Retina (tissue), 1 donor: ENCODE data around the gene PRDM7.
"Not testable (repeated sequence)": the region's sequence is repeated elsewhere in the genome, so short reads cannot be mapped to it uniquely, and the experiment has no call there.

ENCODE experiments used
- DNase-seq: peaks from one replicate; pipeline ENCODE4 v3.0.0-alpha.2; 2016

The PRDM7 gene

DNA sequence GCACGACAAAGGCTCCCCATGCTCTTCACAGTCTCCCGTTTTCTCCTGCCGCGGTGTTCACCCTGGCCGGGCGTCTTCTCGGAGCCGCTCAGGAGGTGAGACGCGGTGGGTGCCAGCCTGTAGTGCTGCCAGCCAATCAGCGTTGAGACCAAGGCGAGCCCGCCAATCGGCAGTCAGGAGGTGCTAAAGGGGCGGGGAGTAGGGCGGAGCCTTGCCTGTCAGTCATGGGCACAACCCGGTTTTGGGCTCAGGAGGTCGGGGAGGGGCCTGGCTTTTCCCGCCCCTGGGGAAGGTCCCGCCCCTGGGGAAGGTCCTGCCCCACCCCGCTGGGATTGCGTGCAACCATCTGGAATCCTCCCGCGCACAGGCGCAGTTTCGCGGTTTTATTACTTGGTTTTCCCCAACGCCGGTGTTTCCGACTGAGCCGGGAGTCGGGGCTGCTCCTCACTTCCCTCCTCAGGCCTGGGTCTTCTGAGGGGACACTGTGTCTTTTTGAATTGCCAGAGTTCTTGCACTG, at the start of gene PRDM7:
Gene PRDM7 (minus strand): TSS at position 92 of the 517 bp plus-strand sequence. CDS start 1,421 bp downstream, outside the sequence.
- DNase-seq: peak; percentile 89

DNA sequence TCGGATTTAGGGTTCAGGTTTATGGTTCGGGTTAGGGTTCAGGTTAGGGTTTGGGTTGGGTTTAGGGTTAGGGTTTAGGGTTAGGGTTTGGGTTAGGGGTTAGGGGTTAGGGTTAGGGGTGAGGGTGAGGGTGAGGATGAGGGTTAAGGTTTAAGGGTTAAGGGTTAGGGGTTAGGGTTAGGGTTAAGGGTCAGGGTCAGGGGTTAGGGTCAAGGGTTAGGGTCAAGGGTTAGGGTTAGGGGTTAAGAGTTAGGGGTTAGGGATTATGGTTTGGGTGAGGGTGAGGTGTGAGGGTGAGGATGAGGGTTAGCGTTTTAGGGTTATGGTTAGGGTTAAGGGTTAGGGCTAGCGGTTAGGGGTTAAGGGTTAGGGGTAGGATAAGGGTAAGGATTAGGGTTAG, 44.7 kb upstream of the PRDM7 start:
- DNase-seq: not testable (repeated sequence)

DNA sequence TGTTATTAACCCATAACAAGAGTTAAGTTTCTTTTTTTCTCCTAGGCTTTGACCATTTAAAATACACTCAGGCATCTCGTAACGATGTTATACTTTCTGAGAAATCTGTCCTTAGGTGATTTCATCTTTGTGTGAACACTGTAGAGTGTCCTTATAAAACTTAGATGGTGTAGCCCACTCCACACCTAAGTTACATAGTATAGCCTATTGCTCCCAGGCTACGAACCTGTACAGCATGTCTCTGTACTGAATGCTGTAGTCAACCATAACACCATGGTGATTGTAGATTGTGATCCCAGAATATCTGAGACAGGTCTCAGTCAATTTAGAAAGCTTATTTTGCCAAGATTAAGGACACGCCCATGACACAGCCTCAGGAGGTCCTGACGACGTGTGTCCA, 30.5 kb upstream of the PRDM7 start:
- DNase-seq: not testable (repeated sequence)

DNA sequence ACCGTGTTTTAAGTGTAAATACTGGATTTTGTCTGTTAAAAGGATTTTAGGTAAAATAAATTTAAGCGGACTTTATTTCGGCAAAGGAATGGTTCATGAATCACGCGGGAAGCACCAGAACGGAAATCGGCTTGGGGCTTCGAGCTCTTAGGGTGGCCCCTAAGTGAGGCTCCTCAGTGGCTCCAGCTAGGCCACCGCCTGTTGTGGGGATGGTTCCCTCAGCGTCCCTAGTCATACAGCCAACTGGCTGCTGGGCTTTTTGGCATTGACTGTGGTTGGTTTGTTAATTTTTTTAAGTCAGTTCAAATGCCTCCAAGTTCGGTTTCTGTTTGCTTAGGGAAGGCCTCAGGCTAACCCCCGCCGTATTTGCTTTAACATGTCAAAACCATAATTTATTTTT, 29.9 kb upstream of the PRDM7 start:
- not testable (repeated sequence) for DNase-seq

DNA sequence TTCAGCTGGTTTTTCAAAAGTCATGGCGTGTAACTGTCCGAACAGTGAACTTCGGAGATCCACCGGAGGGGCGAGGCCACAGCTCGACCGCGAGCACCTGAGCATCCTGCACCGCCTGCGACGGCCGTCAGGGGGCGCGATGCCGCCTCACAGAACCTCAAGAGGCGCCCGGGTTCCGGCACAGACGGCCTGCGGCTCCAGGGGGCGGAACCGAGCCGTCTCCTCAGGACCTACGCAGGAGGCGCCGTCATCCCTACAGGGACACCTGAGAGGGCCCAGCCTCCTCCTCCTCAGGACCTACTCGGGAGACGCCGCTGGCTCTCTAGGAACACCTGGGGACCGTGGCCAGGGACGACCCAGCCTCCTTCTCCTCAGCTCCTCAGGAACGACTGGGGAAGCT, 29.1 kb upstream of the PRDM7 start:
- DNase-seq: not testable (repeated sequence)

DNA sequence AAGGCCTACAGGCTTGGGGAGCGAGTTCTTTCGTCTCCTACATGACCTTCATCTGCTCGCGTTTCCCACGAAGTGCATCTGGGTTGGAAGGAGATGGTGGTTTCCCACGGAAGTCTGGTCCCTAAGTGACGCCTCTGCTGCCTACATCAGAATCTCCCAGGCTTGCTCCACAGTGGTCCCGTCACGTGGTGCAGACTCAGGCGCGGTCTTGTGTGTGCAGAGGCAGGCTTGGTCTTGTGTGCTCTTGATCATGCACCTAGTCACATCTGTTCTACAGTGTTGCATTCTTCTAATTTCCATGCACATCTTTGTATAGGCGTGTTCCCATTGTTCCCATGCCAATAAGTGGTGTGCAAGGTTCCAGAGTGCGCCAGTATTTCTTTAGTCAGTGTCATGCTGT, 27.6 kb upstream of the PRDM7 start:
- not testable (repeated sequence) for DNase-seq

DNA sequence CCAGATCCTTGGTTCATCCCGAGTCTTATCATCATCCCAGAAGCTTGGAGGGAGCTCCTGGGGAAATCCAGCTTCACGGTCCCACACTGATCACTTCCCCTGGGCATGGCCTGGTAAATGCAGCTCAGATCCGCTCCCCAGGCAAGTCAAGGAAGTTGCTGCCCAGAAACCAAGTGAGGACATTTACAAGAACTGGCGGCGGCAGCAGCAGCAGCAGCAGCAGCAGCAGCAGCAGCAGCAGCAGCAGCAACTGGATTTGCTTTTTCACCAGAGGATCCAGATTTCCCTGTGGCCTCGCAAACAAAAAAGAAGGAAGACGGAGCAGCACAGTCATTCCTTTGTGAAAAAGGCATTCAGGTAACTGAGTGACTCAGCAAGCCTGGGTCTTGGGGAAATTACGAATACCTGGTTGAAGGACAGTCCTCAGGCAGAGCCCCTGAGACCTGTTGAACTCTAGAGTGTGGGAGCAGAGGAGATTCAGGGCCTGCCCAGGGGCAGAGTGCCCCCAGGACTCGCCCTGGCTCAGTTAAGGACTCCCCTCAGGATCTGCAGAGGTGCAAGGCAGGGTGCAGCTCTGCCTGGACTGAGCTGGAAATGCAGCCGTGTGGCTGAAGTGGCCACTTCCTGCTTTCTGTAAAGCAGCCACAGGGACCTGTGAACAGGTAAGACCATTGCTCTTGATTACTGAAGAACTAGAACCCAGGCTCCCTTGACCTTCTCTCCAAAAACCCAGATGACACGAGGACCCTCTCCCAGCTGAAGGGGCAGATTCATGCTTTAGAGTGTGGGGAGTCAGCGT, 25.2 kb upstream of the PRDM7 start:
- DNase-seq: not testable (repeated sequence)

DNA sequence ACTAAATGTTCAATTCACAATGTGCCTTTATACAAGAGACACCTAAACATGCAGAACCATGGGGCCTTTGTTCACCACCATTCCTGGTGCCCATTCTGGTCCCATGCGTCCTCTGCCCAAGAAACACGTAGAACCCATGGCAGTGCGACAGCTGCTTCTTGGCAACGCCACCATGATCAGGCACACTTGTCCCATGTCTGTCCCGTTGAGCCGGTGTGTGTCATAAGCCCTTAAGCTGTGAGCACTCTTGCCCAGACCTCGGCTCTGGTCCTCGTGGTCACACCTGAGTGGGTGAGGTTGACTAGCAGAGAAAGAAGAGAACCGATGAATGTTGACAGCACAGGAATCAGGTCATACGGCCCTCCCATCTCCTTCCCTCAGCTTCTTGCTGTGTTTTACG, 24.2 kb upstream of the PRDM7 start:
- DNase-seq: not testable (repeated sequence)

DNA sequence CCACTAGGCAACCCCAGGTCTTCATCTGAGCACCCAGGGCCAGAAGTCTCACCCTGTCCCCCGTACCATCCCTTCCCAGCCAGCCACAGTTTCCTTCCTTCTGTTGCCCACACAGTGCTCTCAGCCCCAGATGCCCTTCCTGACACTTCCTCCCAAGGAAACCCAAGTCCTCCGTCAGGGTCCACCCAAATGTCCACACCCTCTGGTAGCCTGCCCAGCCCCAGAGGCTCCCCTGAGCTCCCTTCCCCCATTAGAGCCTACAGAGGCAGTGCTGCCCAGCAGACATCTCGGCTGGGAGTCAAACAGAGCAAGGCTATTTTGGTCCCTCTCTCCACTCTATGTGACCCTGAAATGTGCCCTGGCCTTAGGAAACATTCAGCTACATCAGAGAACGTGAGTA, 23.7 kb upstream of the PRDM7 start:
- DNase-seq: not testable (repeated sequence)

DNA sequence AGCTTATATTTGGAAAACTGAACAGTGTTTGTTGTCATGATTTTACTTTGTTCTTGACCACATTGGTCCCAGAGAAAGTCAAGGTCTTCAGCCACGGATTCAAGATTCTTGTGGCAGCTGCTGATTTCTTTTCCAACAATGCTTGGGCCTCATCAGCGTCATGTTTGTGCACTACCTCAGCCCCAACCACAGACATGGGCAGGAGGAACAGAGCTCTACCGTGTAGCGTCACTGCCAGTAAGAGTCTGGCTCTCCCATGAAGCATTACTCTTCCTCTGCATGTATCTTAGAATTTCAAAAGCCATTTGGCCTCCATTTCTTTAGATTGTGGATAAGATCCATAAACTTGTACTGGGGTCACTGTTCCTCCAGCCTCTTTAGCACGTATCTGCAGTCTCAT, 23.1 kb upstream of the PRDM7 start:
- not testable (repeated sequence) for DNase-seq

DNA sequence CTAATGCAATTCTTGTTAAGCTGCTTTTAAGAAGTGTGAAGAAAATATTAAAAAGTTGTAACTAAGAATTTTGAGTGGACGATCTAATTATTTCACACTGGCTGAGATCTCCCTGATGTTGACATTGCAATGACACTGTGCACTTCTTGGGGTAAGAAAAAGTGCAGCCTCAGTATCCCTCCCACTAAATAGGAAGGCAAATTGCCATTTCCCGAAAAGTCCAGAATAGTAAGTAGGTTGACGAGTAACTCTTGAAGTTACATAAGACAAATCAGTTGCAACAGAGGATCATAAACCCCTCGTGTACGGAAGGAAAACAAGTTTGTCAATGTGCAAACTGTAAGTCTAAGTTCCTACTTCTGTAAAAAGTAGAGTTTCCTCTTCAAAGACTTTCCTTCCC, 21.8 kb upstream of the PRDM7 start:
- DNase-seq: not testable (repeated sequence)

DNA sequence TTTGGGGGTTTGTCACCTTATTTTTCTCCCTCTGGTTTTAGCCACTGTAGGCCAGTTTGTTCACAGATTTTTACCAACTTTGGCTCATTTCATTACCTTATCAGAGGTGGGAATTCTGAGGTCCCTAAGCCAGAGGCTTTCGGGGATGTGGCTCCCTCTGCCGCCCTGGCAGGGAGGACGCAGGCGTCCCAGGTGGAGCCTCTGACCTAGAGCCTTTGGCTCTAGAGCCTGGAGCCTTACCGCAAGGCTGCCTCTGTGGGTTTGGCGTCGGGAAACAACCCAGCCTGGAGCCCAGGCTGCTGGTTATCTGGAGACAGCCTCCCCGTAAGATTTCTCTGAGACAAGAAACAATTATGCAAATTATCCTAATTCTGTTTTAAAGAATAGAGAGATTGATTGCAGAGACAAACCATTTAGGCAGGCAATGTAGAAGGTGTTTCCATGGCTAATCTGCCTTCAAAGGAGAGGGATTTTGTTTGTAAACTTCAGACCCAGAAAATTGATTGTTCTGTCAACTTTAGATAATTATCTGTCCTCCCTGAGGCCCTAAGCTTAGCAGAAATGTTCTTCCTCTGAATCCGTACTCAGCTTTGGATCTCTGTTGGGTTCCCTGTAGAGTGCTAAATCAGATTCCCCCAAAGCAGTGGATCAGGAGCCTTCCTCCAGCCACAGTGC, 20.0 kb upstream of the PRDM7 start:
- DNase-seq: not testable (repeated sequence)

DNA sequence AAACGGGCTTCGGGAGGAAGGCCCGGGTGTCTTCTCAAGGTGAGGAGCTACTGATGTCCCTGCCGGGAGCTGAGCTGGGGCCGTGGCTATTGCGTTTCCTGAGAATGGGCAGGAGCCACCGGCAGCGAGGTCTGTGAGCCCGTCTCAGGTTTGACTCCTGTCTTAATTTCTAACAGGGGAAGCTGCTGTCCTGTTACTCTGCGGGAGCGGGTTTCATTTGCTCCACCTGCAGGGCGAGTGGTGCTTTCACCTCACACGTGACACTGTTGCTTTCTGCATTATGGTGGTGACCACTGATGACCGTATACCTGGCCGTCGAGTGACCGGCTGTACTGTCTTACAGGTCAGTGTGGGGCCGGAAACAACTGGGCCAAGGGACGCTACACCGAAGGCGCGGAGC, 17.7 kb upstream of the PRDM7 start:
- DNase-seq: not testable (repeated sequence)

DNA sequence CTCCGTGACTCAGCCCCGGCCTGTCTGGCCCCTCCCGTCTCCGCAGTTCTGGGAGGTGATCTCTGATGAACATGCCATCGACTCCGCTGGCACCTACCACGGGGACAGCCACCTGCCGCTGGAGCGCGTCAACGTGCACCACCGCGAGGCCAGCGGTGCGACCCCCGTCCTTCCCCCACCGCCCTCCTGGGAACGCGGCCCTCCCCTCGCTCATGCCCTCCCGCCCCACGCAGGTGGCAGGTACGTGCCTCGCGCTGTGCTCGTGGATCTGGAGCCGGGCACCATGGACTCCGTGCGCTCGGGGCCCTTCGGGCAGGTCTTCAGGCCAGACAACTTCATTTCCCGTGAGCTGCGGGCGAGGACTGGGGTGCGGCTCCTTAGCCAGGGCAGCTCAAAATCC, 17.2 kb upstream of the PRDM7 start:
- not testable (repeated sequence) for DNase-seq

DNA sequence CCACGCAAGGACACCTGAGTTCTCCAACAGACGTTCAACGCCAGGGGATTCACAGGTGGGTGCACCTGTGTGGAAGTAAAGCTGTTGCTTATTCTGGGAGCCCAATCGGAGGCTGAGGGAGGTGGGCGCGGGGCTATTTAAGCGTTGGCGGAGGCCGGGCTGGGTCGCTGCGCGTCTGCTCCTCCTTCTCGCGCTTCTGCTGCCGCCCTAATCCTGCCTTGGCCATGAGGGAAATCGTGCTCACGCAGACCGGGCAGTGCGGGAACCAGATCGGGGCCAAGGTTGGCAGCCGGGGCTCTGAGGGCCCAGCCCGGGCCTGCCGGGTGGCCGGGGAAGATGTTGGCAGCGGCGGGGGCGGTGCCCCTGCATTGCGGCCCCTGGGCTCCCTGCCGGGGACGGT, 16.7 kb upstream of the PRDM7 start:
- DNase-seq: not testable (repeated sequence)

DNA sequence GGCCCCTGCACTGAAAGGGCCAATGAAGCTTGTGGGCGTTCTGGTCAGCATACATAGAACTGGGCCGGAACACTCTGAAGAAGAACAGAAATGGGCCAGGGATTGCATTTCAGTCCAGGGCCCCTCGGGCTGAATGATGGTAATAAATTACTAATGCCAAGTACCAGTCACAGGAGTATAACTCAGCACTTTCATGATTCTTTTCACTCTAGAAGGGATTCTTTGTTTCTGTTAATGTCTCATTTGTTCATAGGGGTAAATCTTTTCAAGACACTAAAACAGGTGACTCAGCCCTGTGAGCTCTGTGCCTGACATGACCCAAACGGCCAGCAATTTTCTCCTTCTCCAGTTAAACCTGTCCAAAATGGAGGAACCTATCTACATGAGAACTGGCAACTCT, 15.7 kb upstream of the PRDM7 start:
- DNase-seq: not testable (repeated sequence)

DNA sequence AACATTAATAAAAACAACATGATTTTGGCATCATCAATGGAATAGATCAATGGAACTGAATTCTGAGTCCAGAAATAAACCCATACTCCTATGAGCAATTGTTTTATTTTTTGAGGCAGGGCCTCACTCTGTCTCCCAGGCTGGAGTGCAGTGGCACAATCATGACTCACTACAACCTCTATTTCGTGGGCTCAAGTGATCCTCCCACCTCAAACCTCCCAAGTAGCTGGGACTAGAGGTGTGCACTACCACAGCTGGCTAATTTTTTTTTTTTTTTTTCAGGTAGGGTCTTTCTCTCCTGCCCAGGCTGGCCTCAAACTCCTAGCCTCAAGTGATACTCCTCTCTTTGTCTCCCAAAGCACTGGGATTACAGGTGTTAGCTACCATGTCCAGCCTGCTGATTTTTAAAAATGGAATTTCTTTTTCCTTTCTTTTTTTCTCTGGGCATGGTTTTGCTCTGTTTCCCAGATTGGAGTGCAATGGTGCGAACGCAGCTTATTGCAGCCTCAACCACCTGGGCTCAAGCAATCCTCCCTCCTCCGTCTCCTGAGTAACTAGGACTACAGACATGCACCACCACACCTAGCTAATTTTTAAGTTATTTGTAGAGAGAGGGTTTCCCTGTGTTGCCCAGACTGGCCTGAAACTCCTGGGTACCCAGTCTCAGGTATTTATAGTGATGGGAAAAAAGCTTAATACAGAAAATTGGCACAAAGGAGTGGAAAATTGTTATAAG, 7.3 kb upstream of the PRDM7 start:
- no peak for DNase-seq

DNA sequence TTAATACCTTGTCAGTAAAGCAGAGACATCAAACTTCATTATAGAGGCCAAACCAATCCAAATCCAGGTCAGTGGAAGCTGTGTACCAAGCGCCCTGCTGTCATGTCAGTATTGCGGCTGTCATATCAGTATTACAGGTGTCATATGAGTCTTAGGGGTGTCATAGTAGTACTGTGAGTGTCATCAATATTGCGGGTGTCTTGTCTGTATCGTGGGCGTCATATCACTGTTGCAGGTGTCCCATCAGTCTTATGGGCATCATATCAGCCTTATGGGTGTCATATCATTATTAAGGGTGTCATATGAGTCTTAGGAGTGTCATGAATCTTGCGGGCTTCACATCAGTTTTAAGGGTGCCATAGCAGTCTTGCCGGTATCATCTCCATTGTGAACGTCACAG, 6.0 kb upstream of the PRDM7 start:
- DNase-seq: no peak

DNA sequence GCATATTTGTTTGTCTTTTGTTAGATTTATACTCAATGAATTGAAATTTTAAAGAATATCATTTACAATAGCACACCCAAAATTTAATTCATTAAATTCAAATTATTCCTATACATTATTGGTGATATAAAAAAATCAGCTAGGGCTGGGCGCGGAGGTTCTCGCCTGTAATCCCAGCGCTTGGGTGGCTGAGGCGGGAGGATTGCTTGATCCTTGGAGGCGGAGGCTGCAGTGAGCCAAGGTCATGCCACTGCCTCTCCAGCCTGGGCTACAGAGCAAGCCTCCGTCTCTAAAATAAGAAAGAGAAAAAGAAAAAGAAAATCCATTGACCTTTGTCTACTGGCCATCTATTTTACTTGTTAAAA, 4.5 kb upstream of the PRDM7 start:
- no peak for DNase-seq

DNA sequence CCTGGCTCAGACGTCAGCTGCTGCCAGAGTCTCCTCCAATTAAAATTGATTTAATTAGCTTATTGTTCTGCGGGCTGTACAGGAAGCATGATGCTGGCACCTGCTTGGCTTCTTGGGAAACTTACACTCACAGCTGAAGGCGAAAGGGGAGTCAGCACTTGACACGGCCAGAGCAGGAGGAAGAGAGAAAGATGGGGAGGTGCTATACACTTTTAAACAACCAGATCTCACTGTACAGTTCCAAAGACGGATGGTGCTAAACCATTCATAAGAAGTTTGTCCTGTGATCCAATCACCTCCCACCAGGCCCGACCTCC, 1.4 kb upstream of the PRDM7 start:
- DNase-seq: no peak

DNA sequence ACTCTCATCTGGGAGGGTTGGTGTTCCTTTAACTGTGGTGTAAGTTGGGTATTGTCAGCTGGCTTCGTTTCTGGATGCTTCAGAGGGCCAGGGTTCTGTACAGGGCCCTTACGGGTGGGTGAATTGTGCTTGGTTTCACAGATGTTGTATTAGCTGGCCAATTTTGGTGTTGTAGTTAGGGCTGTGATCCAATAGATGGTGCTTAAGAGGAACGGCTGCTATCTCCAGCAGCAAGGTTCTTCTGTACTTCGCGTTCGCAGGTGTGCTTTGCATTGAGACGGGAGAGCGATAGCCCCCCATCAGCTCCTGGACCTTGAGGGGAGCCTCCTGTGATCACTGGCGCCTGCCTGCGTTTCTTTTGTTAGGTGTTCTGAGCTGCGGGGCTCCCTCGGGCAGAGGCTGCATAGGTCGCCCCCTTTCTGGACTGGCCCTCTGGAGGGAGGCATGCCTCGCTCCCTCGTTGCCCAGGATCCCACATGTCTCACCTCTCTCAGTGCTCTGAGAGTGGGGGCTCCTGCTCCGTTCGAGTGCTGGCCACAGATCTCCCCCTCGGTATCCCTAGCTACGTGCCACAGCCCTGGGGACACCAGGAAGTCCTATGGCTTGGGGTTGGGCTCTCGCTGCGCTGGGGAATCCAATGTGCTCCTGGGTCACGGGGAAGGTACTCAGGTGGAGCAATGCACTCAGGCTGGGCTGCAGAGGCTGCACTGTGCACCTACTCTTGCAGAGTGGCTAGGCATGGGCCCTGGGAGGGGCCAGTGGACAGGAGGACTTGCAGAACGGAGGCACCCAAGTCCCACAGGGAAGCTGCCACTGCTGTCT, 837 bp upstream of the PRDM7 start:
- DNase-seq: no peak

DNA sequence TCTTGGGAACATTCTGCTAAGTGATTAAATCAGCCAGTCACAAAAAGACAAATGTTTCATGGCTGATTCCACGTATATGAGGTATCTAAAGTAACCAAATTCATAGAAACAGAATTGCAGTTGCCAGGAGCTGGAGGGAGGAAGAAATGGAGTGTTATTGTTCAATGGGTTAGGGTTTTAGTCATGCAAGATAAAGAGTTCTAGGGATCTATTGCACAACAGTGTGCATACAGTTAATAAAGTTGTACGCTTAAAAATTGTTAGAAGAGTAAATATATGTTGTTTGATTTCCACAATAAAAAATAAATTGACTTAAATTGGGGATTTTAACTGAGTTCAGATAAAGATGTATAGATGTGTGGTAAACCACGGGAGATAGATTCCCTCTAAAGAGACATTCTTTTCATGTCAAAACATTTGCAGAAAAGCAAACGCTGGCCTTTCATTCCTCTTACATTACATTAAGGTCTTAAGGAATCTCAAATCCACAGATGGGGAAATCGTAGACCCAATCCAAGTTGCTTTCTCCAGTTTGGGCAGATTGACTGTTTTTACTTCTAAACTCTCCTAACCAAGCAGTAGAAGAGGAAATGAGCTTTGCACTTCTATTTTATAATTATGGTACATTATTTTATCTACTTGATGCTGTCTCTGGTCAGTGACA, 4.6 kb downstream of the PRDM7 start:
- DNase-seq: no peak
